HG02588 (cell line): ENCODE data around the gene ARHGEF26.

Experiments used
- ATAC-seq: cut with Tn5 transposase; IDR thresholded peaks from one replicate; pipeline ENCODE4 v1.9.1; 2021; ENCODE audit warnings: mild to moderate bottlenecking, moderate library complexity; ENCODE audit not compliant: unreplicated experiment

ARHGEF26 gene

DNA sequence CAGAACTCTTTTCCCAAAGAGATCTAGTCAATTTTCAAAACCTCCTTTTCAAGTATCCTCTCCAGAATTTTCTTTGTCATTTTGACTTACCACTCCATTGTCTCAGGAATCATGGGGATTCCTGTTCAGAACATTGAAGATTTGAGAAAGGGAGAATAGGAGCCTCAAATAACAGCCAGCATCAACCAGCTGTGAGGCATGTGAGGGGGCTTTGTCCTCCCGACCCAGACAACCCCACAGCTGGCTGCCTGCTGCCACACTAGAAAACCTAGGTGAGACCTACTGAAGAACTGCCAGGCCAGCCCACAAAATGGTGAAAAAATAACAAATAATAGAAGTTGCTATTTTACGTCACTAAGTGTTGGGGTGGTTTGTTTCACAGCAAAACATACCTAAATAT is 5.9 kb upstream of the ARHGEF26 start:
- ATAC-seq, result no peak

DNA sequence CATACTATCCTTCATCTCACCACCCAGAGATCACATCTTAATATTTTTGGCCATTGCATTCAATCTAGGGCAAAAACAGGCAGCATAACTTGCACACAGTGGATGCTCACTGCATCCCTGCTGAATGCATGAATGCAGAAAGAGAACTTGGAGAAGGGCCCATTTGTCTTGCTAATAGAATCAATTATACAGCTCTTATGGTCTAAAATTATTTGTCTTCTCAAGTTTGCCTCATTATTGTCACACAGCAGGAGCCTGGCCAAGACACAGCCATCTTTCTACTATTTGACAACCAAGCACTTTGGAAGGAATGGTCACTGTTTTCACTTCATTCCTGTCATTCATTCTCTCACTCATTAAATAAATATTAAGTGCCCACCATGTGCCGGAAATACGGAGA is 1.2 kb upstream of the ARHGEF26 start:
- ATAC-seq, result no peak

DNA sequence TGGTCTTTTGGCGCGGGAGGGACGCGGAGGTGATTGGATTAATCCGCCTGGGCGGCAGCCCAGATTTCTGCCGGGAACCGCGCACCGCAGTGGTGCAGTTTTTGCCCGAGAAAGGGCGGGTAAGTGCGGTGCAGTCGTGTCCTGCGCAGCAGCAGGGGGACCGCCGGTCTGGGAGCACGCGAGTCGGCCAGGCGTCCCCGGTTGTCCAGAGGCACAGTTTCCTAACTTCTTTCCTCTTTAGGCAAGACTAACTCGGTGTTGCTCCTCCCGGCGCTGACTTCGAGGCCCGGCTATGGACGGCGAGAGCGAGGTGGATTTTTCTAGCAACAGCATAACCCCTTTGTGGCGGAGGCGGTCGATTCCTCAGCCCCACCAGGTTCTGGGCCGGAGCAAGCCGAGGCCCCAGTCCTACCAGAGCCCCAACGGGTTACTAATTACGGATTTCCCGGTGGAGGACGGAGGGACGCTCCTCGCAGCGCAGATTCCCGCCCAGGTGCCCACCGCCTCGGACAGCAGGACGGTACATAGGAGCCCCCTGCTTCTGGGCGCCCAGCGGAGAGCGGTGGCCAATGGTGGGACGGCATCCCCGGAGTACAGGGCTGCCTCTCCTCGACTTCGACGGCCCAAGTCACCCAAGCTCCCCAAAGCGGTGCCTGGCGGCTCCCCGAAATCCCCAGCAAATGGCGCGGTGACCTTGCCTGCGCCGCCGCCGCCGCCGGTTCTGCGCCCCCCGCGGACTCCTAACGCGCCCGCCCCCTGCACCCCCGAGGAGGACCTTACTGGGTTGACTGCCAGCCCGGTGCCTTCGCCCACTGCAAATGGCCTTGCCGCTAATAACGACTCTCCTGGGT is 736 bp downstream of the ARHGEF26 start:
- peak; percentile 32 for ATAC-seq

DNA sequence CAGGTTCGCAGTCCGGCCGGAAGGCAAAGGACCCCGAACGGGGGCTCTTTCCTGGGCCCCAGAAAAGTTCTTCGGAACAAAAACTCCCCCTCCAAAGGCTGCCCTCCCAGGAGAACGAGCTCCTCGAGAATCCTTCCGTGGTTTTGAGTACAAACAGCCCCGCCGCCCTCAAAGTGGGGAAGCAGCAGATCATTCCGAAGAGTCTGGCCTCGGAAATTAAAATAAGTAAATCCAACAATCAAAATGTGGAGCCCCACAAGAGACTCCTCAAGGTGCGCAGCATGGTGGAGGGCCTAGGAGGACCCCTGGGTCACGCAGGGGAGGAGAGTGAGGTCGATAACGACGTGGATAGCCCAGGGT is 1.3 kb downstream of the ARHGEF26 start:
- ATAC-seq, result no peak

DNA sequence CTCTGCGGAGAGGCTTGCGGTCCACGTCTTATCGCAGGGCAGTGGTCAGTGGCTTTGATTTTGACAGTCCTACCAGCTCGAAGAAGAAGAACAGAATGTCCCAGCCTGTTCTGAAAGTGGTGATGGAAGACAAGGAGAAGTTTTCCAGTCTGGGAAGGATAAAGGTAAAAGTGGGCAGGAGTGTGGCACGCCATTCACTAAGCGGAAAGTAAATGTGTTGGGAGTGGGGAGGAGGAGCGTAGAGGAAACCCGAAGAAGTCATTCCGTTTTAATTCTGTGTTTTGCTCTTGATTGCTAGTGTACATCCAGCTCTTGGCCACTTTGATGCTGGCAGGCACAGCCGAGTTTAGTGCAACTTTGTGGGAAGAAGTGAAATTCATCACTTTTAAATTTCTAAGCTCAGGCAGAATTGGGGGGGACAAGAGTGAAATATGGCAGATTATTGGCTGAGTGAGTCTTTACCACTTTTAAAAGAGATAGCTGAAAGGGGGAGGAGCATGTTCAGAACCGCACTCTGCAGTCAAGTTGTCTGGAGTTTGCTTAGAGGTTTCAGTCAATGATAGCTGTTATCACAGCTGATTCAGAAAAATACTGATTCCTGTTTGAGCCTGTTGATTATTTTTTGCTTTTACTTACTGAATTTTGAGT is 1.8 kb downstream of the ARHGEF26 start:
- no peak for ATAC-seq

DNA sequence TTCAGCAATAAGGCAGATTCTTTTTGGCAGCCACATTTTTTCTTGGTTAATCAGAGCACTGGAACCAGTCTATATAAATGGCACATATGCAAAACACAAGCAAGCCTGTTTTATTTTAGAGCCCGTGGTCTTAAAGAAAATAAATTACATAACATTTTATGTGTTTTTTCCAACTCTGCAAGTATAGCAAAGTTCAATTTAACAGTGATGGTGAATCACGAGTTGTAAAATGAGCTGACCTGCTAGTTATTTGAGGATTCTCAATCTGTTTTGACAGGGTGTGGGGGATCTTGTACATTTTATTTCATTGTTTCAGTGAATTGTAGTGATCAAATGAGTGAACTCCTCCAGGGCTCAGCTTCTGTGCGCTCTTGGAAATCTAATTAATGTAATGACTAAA is 2.7 kb downstream of the ARHGEF26 start:
- no peak for ATAC-seq

DNA sequence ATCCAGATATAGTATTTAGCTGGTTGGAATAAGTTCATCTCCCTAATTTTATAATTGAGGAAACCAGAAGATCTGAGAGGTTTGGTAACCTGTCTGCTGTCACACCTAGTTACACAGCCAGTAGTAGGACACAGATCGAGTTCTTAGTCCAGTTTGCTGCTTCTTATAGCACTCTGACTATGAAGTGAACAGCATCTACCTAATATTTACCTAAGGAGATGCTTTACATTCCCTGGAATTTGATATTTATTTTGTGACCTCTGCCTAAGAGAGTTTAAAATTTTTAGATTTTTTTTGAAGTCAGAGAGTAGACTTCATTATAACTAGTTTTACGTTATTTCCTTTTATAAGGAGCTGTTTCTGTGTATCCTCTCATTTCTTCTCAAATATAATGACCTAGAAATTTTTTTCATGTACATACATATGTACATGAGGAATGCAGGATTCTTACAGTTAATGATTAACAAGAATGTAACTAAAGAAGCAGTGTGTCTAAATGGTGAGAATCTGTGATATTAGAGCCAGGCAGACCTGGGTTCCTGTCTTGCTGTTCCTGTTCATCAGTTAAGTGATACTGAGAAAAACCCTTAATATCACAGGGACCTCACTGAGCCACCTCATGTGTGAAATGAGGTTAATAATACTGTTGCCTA is 4.3 kb downstream of the ARHGEF26 start:
- ATAC-seq, result no peak

DNA sequence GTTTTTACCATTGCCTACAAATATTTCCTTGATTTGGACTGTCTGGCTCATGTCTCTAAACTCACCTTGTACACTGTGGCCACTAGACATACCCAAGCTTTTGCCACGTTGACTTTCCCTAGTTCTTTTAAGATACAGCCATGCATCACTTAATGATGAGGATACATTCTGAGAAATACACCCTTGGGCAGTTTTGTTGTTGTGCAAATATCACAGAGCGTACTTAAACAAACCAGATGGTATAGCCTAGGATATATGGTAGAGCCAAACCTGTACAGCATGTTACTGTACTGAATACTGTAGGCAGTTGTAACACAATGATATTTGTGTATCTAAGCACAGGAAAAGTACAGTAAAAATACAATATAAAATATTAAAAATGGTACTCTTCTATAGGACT is 5.5 kb downstream of the ARHGEF26 start:
- ATAC-seq, result no peak

DNA sequence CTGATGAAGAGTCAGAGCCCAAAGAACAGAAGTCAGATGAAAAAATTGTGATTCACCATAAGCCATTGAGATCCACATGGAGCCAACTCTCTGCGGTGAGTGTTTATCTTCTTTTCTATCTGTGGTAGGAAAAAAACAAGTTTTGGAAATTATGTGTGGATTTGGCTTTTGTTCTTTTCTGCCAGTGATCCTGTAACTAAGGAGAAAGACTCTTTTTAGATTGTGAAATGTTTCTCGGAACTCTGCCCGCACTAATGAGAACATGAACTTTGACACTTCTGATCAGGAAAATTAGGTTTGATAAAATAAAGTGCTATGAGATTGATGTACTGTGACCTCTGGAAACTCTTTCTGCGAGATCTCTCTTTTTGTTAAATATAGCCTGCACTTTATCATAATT is 8.4 kb downstream of the ARHGEF26 start:
- no peak for ATAC-seq

DNA sequence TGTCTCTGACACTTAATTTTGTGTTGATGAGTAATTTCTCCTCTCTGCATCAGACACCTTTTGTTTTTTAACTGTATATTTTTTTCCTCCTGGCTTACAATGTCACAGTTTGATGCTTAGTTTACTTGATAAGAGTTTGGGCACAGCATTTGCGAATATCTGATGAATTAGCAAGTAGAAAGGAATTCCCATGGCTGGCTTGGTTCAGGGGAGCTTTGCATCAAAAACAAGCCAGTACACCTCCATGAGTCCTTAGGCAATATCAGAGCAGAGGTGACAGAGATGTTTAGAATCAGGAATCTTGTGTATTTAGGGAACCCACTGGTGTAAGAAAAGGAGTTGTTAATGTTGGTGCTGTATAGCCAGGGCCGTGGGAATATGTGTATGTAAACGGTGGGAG is 9.3 kb downstream of the ARHGEF26 start:
- no peak for ATAC-seq

DNA sequence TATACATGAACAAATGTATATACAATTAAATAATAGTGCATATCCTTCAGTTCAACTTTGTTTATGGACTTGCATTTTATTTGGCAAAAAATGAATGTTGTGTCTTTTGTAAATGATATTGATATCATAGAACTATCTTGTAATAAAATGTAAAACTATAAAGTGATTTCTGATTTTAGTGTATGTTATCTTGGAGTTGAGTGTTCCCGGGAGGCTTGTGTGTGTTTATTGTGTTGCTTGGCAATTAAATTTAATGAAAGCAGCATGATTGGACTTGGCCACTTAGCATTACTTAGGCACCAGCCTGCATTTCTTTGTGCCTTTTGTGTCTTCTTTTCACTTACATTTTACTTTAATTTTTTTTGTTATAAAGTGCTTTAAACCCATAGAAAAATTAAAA is 10.6 kb downstream of the ARHGEF26 start:
- no peak for ATAC-seq

DNA sequence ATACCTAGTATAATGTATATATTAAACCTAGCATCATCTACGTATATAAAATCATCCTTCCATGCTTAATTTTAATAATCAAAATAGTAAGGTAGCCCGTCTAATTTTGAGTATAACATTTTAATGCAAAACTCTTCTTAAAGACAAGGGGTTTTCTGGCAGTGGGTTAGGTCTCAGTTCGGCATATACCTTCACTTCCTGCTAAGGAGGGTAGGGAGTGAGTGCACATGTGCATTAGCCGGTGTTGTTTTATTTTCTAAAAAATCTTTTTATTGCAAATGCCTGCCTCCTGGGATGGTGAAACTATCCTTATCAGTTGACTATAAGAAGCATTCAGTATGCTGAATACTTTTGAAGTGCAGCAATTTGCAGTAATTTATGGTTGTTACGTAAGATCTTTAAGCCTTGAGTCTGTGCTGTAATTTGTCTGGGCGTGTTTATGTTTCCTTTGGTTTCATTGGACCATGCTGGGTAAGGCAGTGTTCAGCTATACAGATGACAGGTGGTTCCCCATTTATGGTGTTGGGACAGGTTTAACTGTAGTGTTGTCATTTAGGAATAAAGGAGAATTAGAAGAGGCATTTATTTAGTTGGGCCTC is 11.7 kb downstream of the ARHGEF26 start:
- peak; percentile 55 for ATAC-seq

DNA sequence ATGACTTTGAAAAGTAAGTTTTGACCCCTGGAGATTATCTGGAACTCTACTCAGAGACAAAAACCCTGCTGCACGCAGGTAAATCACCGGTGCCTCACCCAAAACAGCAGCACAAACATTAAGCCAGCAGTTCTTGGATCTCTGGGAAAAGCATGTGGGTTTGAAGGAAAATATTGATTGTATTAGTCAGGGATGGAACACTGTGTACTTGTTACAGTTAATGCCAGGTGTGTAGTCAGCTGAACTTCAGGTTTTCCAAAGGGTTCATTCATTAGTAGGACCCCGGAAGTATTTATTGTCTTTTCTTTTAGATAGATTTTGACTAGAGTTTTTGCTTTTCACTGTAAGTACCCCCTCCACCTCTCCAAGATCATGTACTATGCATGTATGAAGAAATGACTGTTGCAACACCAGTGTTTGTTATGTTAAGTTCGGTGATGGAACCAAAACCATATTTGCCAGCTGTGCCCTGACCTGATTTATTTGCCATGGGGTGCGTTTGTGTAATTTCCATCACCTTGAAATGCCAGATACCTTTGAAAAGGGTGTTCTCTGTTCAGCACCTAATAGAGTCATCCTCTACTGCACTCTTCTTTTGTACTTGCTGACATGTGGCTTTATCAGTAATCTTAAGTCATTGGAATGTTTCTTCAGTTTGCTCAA is 14.5 kb downstream of the ARHGEF26 start:
- no peak for ATAC-seq

DNA sequence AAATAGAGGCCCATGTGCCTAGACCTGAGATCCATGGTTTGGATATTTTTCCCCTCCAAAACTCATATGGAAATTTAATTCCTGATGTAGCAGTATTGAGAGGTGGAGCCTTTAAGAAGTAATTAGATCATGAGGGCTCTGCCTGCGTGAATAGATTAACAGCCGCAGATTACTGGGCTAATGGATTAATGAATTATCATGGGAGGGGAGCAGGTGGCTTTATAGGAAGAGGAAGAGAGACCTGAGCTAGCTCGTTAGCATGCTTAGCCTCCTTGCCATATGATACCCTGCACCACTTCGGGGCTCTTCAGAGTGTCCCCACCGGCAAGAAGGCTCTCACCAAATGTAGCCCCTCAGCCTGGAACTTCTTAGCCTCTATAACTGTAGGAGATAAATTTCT is 15.8 kb downstream of the ARHGEF26 start:
- ATAC-seq, result no peak

DNA sequence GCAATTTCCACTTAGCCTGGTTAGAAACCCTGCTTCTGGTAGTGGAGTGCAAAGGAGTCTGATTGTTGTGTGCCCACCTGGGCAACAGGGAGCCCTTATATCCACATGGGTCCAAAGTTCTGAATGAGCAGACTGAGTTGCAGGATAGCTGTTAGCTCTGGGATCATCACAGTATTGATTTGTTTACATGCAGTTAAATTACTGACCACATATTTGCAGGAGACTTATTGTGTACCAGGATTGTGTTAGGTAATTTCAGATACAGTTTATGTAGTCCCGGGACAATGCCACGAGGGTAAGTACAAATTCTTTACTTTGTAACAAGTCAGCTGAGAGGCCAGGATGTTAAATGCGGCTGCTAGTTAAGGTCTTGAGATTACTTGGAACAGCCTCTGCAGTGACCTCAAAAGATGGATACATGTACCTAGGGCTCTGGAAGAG is 18.8 kb downstream of the ARHGEF26 start:
- no peak for ATAC-seq

DNA sequence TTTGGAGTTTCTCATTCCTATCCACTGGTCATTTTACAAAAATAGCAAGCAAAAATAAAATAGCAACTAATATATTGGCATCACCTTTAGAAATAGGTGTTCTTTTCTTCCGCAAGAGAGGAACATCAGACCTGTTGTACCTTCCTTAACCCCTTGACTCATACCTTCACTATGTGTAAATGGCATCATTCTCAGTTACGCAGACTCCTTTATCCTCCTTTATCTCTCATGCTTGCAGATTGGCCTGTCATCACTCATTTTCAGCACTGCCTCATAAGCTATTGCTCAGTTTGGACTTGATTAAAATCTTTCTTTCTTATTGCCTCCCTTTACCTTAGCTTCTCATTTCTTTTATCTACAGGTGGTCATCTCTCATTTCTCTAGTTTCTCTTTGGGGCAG is 21.4 kb downstream of the ARHGEF26 start:
- no peak for ATAC-seq

DNA sequence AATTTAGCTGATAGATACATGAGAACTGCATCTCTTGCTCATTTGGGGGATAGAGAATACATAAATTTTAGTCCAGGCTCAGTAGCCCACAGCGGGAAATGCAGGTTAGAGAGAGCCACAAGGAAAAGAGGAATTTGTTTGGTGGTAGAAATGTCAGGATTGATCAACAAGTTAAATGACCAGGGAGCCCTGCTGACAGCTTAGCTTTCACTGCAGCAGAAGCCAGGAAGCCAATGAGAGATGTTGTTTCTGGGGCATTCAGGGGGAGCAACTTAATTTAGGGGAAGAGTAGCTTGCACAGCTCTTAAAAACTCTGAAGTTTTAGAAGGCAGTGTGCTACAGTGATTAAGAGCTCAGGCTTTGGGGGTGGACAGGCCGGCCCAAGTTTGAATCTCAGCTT is 22.7 kb downstream of the ARHGEF26 start:
- ATAC-seq, result no peak

DNA sequence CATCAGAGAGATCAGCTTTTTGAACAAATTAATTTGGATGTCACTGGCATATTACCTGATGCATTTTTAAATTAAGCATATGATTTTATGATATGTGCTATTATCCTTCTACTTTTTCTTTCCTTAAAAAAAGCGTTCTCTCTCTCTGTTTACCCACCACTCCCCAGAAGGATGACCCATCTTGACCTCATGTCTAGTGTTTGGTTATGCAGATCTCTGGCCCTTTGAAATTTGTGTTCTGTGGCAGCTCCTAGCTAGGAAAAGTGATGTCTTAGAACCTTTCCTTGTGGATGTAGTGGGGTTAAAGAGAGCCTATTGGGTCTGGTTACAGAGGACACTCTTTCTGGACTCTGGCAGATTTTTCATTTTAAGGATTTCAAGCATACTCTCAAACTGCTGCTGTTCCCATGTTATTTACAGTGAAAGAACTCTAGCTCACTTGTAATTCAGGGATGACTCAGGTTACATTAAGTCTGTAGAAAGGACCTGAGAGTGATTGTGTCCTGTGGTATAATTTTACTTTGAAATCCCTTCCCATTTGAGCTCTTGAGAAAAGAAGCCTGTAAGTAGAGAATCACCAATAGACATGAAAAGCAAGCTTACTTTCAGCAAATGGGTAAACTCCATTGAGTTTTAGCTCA is 23.8 kb downstream of the ARHGEF26 start:
- ATAC-seq, result no peak

DNA sequence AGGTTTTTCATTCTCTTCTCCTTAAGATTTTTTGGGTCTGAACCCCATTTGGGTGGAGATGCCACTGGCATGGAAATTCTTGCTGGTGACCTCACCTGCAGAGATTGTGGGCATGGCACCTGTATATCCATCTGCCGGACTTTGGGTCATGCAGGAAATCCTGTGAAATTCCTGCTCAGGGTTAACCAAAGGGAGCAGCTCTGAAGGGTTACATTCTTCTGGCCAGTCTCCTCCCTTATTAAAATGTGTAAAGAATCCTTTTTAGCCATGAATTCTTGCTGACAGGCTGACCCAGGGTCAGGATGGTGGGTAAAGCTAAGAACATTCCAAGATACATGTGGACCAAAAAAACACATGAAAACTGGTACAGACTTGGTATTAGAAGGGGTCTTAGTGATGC is 27.4 kb downstream of the ARHGEF26 start:
- no peak for ATAC-seq

DNA sequence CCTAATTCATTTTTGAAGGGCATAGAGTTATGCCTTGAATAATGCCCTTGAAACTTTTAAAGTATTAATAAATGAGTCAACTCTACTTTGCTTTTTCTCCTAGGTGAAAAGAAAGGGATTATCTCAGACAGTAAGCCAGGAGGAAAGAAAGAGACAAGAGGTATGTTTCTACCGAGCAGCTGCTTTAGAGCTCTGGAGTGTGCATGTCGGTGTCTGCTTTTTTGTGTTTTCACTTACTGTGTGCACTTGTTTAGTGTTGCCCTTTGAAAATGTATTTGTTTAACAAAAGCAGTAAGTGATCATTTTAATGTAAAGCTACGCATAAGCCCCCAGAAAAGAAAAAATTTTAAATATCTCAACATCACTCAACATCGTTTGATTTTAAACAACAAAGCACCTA is 28.1 kb downstream of the ARHGEF26 start:
- no peak for ATAC-seq

DNA sequence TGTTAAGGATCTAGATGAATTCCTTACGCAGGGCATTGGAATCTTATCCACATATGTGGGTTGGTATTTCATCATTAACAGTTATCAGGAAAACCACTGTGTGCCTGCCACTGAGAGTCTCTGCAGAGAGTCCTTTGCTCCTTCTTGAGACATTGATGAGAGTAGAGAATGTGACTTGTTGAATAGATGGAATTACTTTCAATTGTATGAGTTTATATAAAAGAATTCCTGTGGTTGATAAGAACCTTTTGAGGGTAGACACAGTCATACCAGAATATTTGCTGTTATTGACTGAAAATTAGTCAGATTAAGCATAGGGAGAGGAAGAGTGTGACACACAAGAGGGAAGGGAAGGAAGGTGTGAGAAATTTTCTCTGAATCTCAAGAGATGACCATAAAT is 30.8 kb downstream of the ARHGEF26 start:
- ATAC-seq, result no peak
